22Rv1 (cell line): Measurements from ENCODE around the gene DISC1.
"Not testable (repeated sequence)": the region's sequence is repeated elsewhere in the genome, so short reads cannot be mapped to it uniquely, and the experiment has no call there.

Experiments
- H3K27ac ChIP-seq: fragments of 450-650 bp; 2 replicates; pipeline ENCODE4 v1.5.1; 2017
- ZFX ChIP-seq: fragments of 450-650 bp; IDR thresholded peaks from 2 replicates; pipeline ENCODE4 v1.6.1; 2017; ENCODE audit warnings: antibody characterized with exemption, borderline replicate concordance
- TF ChIP-seq, protein P1 (sequence below): fragments of 450-650 bp; IDR thresholded peaks from 2 replicates; pipeline ENCODE4 v1.5.1; 2017; ENCODE audit warnings: mild to moderate bottlenecking

Gene DISC1

DNA sequence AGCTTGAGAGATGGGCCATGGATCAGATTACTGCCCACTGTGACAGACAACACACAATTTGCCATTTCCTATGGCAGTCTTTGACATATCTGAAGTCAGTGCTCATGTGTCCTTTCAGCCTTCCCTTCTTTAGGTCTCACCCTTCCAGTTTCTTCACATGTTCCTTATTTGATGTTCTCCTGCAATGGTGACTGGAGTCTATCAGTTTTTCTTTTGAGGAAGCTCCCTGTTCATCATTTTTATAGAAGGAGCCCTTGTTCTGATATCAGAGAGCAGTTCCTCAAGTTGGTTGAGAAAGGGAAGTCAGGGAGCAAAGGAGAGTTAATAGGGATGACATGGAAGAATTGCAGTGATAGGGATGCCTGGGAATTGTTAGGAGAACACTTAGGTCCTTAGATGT is 42.2 kb downstream of the DISC1 start:
- H3K27ac ChIP-seq, result no peak overlapping the region
- TF ChIP-seq, protein P1, sequence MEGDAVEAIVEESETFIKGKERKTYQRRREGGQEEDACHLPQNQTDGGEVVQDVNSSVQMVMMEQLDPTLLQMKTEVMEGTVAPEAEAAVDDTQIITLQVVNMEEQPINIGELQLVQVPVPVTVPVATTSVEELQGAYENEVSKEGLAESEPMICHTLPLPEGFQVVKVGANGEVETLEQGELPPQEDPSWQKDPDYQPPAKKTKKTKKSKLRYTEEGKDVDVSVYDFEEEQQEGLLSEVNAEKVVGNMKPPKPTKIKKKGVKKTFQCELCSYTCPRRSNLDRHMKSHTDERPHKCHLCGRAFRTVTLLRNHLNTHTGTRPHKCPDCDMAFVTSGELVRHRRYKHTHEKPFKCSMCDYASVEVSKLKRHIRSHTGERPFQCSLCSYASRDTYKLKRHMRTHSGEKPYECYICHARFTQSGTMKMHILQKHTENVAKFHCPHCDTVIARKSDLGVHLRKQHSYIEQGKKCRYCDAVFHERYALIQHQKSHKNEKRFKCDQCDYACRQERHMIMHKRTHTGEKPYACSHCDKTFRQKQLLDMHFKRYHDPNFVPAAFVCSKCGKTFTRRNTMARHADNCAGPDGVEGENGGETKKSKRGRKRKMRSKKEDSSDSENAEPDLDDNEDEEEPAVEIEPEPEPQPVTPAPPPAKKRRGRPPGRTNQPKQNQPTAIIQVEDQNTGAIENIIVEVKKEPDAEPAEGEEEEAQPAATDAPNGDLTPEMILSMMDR, result no peak
- no peak for TF ChIP-seq ZFX

DNA sequence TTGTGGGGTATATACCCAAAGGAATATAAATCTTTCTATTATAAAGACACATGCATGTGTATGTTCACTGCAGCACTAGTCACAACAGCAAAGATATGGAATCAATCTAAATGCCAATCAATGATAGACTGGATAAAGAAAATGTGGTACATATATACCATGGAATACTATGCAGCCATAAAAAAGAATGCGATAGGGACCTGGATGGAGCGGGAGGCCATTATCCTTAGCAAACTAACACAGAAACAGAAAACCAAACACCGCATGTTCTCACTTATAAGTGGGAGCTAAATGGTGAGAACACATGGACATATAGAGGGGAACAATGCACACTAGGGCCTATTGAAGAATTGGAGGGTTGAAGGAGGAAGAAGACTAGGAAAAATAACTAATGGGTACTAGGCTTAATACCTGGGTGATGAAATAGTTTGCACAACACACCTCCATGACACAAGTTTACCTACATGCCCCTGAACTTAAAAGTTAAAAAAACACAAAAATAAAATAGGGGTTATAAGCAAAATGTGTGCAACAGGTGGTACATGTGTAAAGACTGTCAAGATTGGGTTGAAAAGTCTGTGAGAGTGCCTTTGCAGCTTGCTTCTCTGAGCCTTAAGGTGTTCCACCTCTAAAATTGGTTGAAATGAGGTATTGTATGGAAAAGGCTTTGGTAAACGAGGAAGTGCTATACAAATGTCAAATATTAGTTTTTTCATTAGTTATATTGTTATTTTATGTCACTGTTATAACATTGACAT is 43.5 kb downstream of the DISC1 start:
- H3K27ac ChIP-seq, result not testable (repeated sequence)

DNA sequence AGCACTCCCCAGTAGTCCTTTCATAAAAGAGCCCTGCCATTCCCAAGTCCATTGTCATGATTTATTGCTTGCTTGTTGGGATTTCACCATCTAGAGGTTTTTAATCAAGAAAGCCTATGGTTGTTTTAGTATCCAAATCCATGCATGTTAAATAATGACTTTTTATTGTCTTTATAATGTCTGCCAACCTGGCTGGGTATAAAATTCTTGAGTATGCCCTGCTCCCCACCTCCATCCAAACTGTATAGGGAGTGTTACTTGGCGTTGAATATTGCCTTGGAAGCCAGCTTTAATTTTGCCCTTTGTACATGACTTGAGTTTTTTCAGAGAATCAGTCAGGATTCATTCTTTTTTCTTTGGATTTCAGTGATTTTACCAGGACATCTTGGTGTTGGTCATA is 44.2 kb downstream of the DISC1 start:
- no peak for TF ChIP-seq ZFX
- TF ChIP-seq, protein P1, result no peak
- H3K27ac ChIP-seq, result no peak overlapping the region

DNA sequence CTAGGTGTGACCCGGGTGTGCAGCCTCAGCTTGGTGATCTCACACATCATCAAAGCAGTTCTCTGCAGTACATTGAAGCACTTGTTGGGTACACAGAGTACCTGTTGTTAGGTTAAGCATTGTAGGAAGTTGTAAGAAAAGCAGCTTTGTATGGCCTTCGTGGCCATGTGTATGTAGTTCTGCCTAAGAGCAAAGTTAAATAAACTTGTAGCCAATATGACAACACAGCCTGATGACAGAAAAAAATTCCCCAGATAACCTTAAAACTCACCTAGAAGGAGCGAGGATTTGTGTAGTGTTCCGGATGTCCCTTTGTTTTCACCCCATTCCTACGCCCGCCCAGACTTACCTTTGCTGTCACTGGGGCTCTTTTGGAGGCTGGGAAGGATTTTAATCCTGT is 48.0 kb downstream of the DISC1 start:
- H3K27ac ChIP-seq, result no peak overlapping the region
- TF ChIP-seq, protein P1, result no peak
- no peak for TF ChIP-seq ZFX

GRCh38 chr1:231676487-231676886 is 49.9 kb downstream of the DISC1 start:
- H3K27ac ChIP-seq, result no peak overlapping the region
- TF ChIP-seq, protein P1, result no peak
- no peak for TF ChIP-seq ZFX

DNA sequence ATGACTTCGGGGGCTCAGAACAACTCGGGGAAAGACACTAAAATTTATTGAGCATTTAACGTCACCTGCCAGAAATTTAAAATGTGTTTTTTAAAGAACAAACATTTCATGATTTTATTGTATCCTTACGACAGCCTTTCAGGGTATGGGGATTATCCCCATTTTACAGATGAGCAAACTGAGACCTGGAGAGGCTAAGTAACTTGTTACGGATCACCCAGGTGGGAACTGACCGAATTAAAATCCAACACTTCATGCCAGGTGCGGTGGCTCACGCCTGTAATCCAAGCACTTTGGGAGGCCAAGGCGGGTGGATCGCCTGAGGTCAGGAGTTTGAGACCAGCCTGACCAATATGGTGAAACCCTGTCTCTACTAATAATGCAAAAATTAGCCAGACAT is 50.9 kb downstream of the DISC1 start:
- no peak overlapping the region for H3K27ac ChIP-seq

GRCh38 chr1:231678011-231678432 is 51.4 kb downstream of the DISC1 start:
- no peak for TF ChIP-seq ZFX
- TF ChIP-seq, protein P1, result no peak
- H3K27ac ChIP-seq, result no peak overlapping the region

More for the DNA sequence above, 50.9 kb downstream of the DISC1 start:
- TF ChIP-seq, protein P1, result no peak
- no peak for TF ChIP-seq ZFX

DNA sequence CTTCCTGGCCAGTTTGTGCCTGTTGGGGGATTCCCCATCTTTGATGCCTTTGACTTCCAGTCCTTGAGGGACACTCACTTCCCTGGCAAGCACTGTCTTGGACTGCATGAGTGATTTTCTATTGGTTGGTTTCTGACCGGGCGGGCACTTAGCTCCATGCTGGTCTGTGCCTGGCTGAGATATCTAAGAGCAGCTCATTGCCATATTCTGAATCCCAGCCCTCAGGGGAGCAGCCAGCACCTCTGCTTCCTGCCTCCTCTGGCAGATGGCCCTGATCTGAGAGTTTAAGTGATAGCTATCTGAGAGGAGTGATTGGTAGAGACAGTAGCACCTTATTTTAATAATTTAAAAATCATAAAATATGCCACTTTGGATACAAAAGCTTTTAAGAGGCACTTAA is 52.5 kb downstream of the DISC1 start:
- TF ChIP-seq, protein P1, result no peak
- no peak for TF ChIP-seq ZFX
- no peak overlapping the region for H3K27ac ChIP-seq
